Esophagus muscularis mucosa (tissue), 4 donors: Measurements from ENCODE around the gene PTPMT1. TPM values are rescaled to one million over a fixed set of nuclear protein-coding genes. Genes with fewer than 3 reads are reported as not detected.
A peak's percentile ranks its signal among the peaks of the same experiment; 100 is the strongest.

ENCODE experiments used
- DNase-seq: peaks from one replicate; pipeline ENCODE4 v3.0.0-alpha.2; 2017; ENCODE audit errors: extremely low spot score
- H3K27ac ChIP-seq, 4 donors: fragments of 200-600 bp; sonication (generic); replicated peaks in 1 of 4; 1 replicate in 3 of 4; 2 replicates in 1 of 4; pipeline ENCODE4 v1.5.1; 2016 to 2019; ENCODE audit warnings: mild to moderate bottlenecking in 1 of 4
- H3K27me3 ChIP-seq, 4 donors: fragments of 200-600 bp; sonication (generic); one replicate each; pipeline versions ENCODE4 v1.5.1 to v1.6.0; 2016 to 2019
- H3K36me3 ChIP-seq, 4 donors: fragments of 200-600 bp; sonication (generic); one replicate each; pipeline ENCODE4 v1.5.1; 2016 to 2019
- H3K4me1 ChIP-seq, 4 donors: fragments of 200-600 bp; sonication (generic); one replicate each; pipeline ENCODE4 v1.5.1; 2016 to 2019
- H3K4me3 ChIP-seq, 4 donors: fragments of 200-600 bp; sonication (generic); 1 replicate in 2 of 4; 2 replicates in 2 of 4; pipeline ENCODE4 v1.5.1; 2016 to 2019; ENCODE audit warnings: mild to moderate bottlenecking in 4 of 4, moderate library complexity in 1 of 4
- H3K9me3 ChIP-seq, 4 donors: fragments of 200-600 bp; sonication (generic); 1 replicate in 3 of 4; 2 replicates in 1 of 4; pipeline ENCODE4 v1.5.1; 2016 to 2019
- CTCF ChIP-seq, 3 experiments: fragments of 200-600 bp in 2 of 3; fragments of 450-650 bp in 1 of 3; sonication (generic) in 2 of 3; IDR thresholded peaks; one replicate each; pipeline ENCODE4 v1.5.1; 2017 to 2019; ENCODE audit warnings: antibody characterized with exemption in 3 of 3, mild to moderate bottlenecking in 2 of 3, moderate library complexity in 1 of 3
- EP300 ChIP-seq: sonication (generic); formaldehyde crosslinking; IDR thresholded peaks from one replicate; pipeline ENCODE4 v1.6.1; 2017; ENCODE audit warnings: antibody characterized with exemption
- POLR2A ChIP-seq: fragments of 450-650 bp; IDR thresholded peaks from one replicate; pipeline ENCODE4 v1.6.1; 2017; ENCODE audit warnings: antibody characterized with exemption, moderate library complexity, mild to moderate bottlenecking, low read depth
- POLR2AphosphoS5 ChIP-seq, 2 donors: sonication (generic); formaldehyde crosslinking; IDR thresholded peaks; one replicate each; pipeline ENCODE4 v1.6.1; 2017; ENCODE audit warnings: antibody characterized with exemption in 2 of 2
- WGBS: methylation state at CpG from one replicate; pipeline ENCODE4 v1.1.5; 2018; 5-methylcytosine and 5-hydroxymethylcytosine counted together
- intact Hi-C: fragments of 100-400 bp; cut with DNase I; formaldehyde crosslinking; loops from one replicate; pipeline ENCODE4 v1.15.1; 2023
- total RNA-seq, 4 donors: library from RNA; depleted of rRNA; stranded (reverse); fragments of >200 nt; gene quantifications; one replicate each; pipeline versions ENCODE4 v1.1.0 to v1.2.1, GENCODE V29; 2016

PTPMT1 gene
- total RNA-seq, 4 donors from 2014 or later: 63.0 to 96.4 (median 79.6) TPM

GRCh38 chr11:47564933-47565339 is 463 bp upstream of the PTPMT1 start:
- Histone ChIP-seq H3K36me3 (peaks cover 0 to 19% (median 9%) of the 10 kb centered on the region in 4 donors), H3K4me1 (peaks cover 11 to 30% (median 27%) of the 10 kb centered on the region in 4 donors), H3K4me3 (peak overlapping the region; percentile 74 to 99 (median 89)), H3K27ac (peak overlapping the region; percentile 80 to 88 (median 82)), H3K9me3 (no peaks in the 10 kb centered on the region), H3K27me3 (no peaks in the 10 kb centered on the region)
- no peak for TF ChIP-seq POLR2AphosphoS5 (IDR thresholded peaks at IDR 0.05)
- no peak for TF ChIP-seq CTCF (IDR thresholded peaks at IDR 0.05)
- no peak for TF ChIP-seq POLR2A
- no peak for TF ChIP-seq EP300
- DNase-seq: no peak
- intact Hi-C loops: no loop called here
- 23% methylated on average over 8 of the region's 11 CpGs for WGBS

- Histone ChIP-seq H3K4me3 (peak overlapping the region; percentile 74 to 99 (median 89)), H3K9me3 (no peaks in the 10 kb centered on the region), H3K27me3 (no peaks in the 10 kb centered on the region), H3K4me1 (peaks cover 11 to 30% (median 27%) of the 10 kb centered on the region in 4 donors), H3K36me3 (peaks cover 2 to 29% (median 13%) of the 10 kb centered on the region in 4 donors), H3K27ac (peak overlapping the region; percentile 80 to 88 (median 82))
- TF ChIP-seq POLR2AphosphoS5 (IDR thresholded peaks at IDR 0.05) (no peak), POLR2A (no peak), EP300 (no peak), CTCF (IDR thresholded peaks at IDR 0.05) (no peak)
- DNase-seq: no peak
- 44% methylated on average over 17 of the region's 17 CpGs for WGBS
- intact Hi-C loops: no loop called here
Measured at GRCh38 chr11:47566149-47566698, 825 bp downstream of the PTPMT1 start.

GRCh38 chr11:47569646-47570045 is 4.2 kb downstream of the PTPMT1 start:
- no peaks in the 10 kb centered on the region for H3K9me3 ChIP-seq
- H3K36me3 ChIP-seq: peaks cover 29 to 63% (median 45%) of the 10 kb centered on the region in 4 donors
- peaks cover 28 to 42% (median 33%) of the 10 kb centered on the region in 4 donors for H3K4me1 ChIP-seq
- no peaks in the 10 kb centered on the region for H3K27me3 ChIP-seq
- DNase-seq: no peak
- H3K4me3 ChIP-seq: no peak overlapping the region
- intact Hi-C loops: no loop called here
- H3K27ac ChIP-seq: no peak overlapping the region
- WGBS: 90% methylated on average over 7 of the region's 7 CpGs
- TF ChIP-seq CTCF (IDR thresholded peaks at IDR 0.05) (no peak), EP300 (no peak), POLR2AphosphoS5 (IDR thresholded peaks at IDR 0.05) (no peak), POLR2A (no peak)

- no peak for TF ChIP-seq CTCF (IDR thresholded peaks at IDR 0.05)
- no peak for TF ChIP-seq POLR2AphosphoS5 (IDR thresholded peaks at IDR 0.05)
- TF ChIP-seq EP300: no peak
- TF ChIP-seq POLR2A: no peak
- peaks cover 22 to 35% (median 27%) of the 10 kb centered on the region in 4 donors for H3K4me1 ChIP-seq
- WGBS: 77% methylated on average over 3 of the region's 3 CpGs
- no peak for DNase-seq
- no peaks in the 10 kb centered on the region for H3K27me3 ChIP-seq
- H3K36me3 ChIP-seq: peaks cover 37 to 75% (median 57%) of the 10 kb centered on the region in 4 donors
- intact Hi-C loops: no loop called here
- H3K4me3 ChIP-seq: no peak overlapping the region
- no peaks in the 10 kb centered on the region for H3K9me3 ChIP-seq
- no peak overlapping the region for H3K27ac ChIP-seq
Measured at GRCh38 chr11:47570651-47571356, 5.4 kb downstream of the PTPMT1 start.
